ENCODE results near the gene AGER. TPM values are rescaled to one million over a fixed set of nuclear protein-coding genes. Genes with fewer than 3 reads are reported as not detected.

Gene AGER
- total RNA-seq, 2 donors from 2014 or later, result 29.8 to 35.2 TPM

GRCh38 chr6:32174416-32174815 is 9.6 kb downstream of the AGER start:
- H3K27ac ChIP-seq (ENCODE audit: low read depth, low read length), result no peak overlapping the region
- no peak for DNase-seq
- H3K4me1 ChIP-seq (ENCODE audit: control insufficient read depth, insufficient read depth, low read length), result peaks cover 5% of the 10 kb centered on the region
- H3K9ac ChIP-seq (ENCODE audit: extremely low read depth, low read length, poor library complexity, severe bottlenecking), result no peak overlapping the region
- no peak for TF ChIP-seq CTCF (conservative IDR thresholded peaks at IDR 0.05)
- H3K4me3 ChIP-seq (ENCODE audit: low read length), result peak overlapping the region; percentile 97
- Mint-ChIP-seq H3K36me3 (ENCODE audit: low read depth) (peaks cover 31% of the 10 kb centered on the region), H3K4me3 (peak overlapping the region; percentile 78), H3K4me1 (peaks cover 51% of the 10 kb centered on the region), H3K27ac (no peak overlapping the region), H3K9me3 (no peaks in the 10 kb centered on the region), H3K27me3 (ENCODE audit: insufficient read depth) (no peaks in the 10 kb centered on the region)
- H3K36me3 ChIP-seq (ENCODE audit: control insufficient read depth, insufficient read depth, low read length), result peaks cover 33% of the 10 kb centered on the region
- H3K9me3 ChIP-seq (ENCODE audit: control insufficient read depth, low read length), result no peaks in the 10 kb centered on the region
- 94 to 100% methylated on average over 1 of the region's 1 CpG for WGBS, 2 experiments (ENCODE audit: insufficient coverage in 1 of 2, insufficient read length in 1 of 2)
- H3K27me3 ChIP-seq (ENCODE audit: control insufficient read depth, insufficient read depth, low read length, poor library complexity, severe bottlenecking), result no peaks in the 10 kb centered on the region

GRCh38 chr6:32173051-32173727 is 10.9 kb downstream of the AGER start:
- Mint-ChIP-seq H3K27ac (peak overlapping the region; percentile 58), H3K4me1 (peaks cover 54% of the 10 kb centered on the region), H3K9me3 (no peaks in the 10 kb centered on the region), H3K36me3 (ENCODE audit: low read depth) (peaks cover 43% of the 10 kb centered on the region), H3K27me3 (ENCODE audit: insufficient read depth) (no peaks in the 10 kb centered on the region), H3K4me3 (peak overlapping the region; percentile 78)
- WGBS, 2 experiments (ENCODE audit: insufficient coverage in 1 of 2, insufficient read length in 1 of 2), result 86 to 94% methylated on average over 3 to 4 of the region's 4 CpGs
- H3K9ac ChIP-seq (ENCODE audit: extremely low read depth, low read length, poor library complexity, severe bottlenecking), result no peak overlapping the region
- no peaks in the 10 kb centered on the region for H3K27me3 ChIP-seq (ENCODE audit: control insufficient read depth, insufficient read depth, low read length, poor library complexity, severe bottlenecking)
- TF ChIP-seq CTCF (conservative IDR thresholded peaks at IDR 0.05), result no peak
- H3K4me3 ChIP-seq (ENCODE audit: low read length), result peak overlapping the region; percentile 97
- H3K9me3 ChIP-seq (ENCODE audit: control insufficient read depth, low read length), result no peaks in the 10 kb centered on the region
- H3K4me1 ChIP-seq (ENCODE audit: control insufficient read depth, insufficient read depth, low read length), result peaks cover 13% of the 10 kb centered on the region
- H3K27ac ChIP-seq (ENCODE audit: low read depth, low read length), result no peak overlapping the region
- peaks cover 45% of the 10 kb centered on the region for H3K36me3 ChIP-seq (ENCODE audit: control insufficient read depth, insufficient read depth, low read length)
- DNase-seq, result no peak

DNA sequence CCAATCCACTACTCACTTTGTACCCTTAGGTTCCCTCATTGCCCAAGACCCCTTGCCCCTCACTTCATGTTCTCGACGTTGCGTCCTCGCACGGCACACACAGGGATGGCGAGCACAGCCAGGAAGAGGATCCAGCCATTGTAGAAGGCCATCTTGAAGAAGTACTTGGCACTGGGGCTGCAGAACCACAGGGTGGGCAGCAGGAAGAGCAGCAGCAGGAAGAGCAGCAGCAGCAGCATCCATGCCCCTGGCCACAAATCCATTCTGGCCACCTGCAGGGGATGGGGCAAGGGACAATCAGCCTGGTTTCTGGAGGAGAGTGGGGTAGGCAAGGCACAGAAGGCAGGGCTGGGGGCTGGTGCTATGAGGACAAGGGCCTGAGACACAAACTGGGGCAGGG is 12.8 kb downstream of the AGER start:
- H3K9ac ChIP-seq (ENCODE audit: extremely low read depth, low read length, poor library complexity, severe bottlenecking), result no peak overlapping the region
- H3K27ac ChIP-seq (ENCODE audit: low read depth, low read length), result no peak overlapping the region
- Mint-ChIP-seq H3K27me3 (ENCODE audit: insufficient read depth) (no peaks in the 10 kb centered on the region), H3K4me3 (no peak overlapping the region), H3K9me3 (no peaks in the 10 kb centered on the region), H3K36me3 (ENCODE audit: low read depth) (peaks cover 60% of the 10 kb centered on the region), H3K27ac (peak overlapping the region; percentile 17), H3K4me1 (peaks cover 56% of the 10 kb centered on the region)
- no peaks in the 10 kb centered on the region for H3K9me3 ChIP-seq (ENCODE audit: control insufficient read depth, low read length)
- H3K4me3 ChIP-seq (ENCODE audit: low read length), result no peak overlapping the region
- H3K4me1 ChIP-seq (ENCODE audit: control insufficient read depth, insufficient read depth, low read length), result peaks cover 26% of the 10 kb centered on the region
- DNase-seq, result no peak
- TF ChIP-seq CTCF (conservative IDR thresholded peaks at IDR 0.05), result no peak
- no peaks in the 10 kb centered on the region for H3K27me3 ChIP-seq (ENCODE audit: control insufficient read depth, insufficient read depth, low read length, poor library complexity, severe bottlenecking)
- peaks cover 62% of the 10 kb centered on the region for H3K36me3 ChIP-seq (ENCODE audit: control insufficient read depth, insufficient read depth, low read length)
- 93 to 100% methylated on average over 1 to 6 of the region's 6 CpGs for WGBS, 2 experiments (ENCODE audit: insufficient coverage in 1 of 2, insufficient read length in 1 of 2)

Measured in endodermal cell (in vitro differentiated cells).